ENCODE measurements around the gene QRFP.

QRFP gene

GRCh38 chr9:130933114-130934046 is 36.8 kb upstream of the QRFP start:
- no peak for DNase-seq

DNA sequence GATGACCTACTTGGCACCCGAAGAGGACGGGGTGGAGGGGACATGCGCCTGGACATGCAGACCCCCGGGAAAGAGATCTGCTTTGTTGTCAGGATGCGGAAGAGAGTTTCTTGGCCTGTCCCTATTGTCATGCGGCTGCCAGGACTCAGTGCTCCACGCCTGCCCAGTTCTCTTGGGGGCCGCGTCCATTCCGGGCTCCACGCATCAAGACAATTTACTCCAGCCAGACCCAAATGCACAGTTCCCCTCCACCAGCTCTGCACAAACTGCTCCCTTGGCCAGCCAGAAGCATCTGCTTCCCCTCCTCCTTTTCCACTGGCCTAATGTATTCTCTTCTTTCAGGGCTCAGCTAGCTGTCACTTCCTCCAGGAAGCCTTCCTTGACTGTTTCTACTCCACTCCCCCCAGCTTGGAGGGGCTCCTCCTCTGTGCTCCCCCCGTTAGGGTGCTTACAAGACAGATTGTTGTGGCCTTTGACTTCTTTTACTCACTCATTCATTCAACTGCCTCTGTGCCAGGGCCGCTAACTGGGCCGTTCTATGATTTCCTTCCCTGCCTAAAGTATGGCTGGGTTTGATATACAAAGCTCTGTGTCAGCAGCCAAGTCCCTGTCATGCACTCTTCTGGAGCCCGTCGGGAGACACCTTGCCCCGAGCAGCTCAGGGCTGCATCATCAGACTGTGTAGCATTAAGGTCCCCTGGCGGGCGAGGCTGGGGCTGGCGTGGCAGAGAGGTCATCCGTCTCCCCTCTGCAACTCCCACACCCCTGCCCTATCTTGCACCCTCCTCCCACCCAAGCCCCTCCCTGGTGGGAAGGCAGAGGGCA is 35.9 kb upstream of the QRFP start:
- DNase-seq: no peak

DNA sequence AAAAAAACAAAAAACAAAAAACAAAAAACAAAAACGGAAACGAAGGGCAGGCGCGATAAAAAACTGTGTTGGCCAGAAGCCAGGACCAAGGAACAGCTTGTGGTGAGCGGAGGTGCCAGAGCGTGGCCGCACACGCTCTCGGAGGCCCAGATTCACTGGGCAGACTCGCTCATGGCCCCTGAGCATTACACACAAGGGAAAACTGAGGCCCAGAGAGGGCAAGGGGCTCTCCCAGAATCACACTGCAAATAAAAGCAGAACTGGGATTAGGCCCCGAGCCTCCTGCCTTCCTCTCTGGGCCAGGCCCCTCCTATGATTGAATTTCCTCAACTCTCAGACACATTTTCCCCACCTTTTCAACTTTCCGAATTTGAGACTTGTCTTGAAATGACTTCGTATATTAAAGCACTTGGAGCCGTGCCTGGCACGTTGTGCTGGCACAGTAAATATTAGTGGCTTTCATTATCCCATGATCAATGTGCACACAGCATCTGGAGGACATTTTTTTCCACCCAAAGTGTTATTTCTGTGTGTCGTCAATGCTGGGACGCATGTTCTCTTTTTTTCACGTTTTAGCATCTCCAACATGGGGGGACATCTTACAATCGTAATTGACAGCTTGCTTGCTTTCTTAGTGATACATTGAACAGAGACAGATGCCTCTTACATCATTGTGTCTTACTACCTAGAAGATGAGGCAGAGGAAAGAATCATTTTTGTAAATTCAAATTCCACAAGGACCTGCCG is 35.1 kb upstream of the QRFP start:
- no peak for DNase-seq

- no peak for DNase-seq
Observed at GRCh38 chr9:130930804-130931349, 34.3 kb upstream of the QRFP start.

GRCh38 chr9:130930132-130930803 is 33.7 kb upstream of the QRFP start:
- no peak for DNase-seq

- no peak for DNase-seq
Observed at GRCh38 chr9:130929571-130930038, 33.0 kb upstream of the QRFP start.

GRCh38 chr9:130927995-130928900 is 31.6 kb upstream of the QRFP start:
- DNase-seq: no peak

DNA sequence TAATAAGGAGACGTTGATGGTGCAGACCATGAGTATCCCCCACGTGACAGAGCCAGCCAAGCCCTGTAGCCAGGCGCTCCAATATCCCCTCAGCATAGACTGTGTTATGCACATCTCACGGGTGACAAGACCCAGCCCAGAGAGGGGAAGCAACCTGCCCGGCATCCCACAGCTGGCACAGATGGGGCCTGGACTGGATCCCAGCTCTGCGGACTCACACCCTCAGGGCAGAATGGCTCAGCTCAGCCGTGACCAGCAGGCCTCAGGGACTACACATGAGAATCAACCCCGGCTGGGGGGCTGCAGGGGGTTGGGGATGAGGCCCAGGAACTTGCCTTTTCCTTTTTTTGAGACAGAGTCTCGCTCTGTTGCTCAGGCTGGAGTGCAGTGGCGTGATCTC is 30.7 kb upstream of the QRFP start:
- no peak for DNase-seq

GRCh38 chr9:130925050-130925678 is 28.6 kb upstream of the QRFP start:
- no peak for DNase-seq

DNA sequence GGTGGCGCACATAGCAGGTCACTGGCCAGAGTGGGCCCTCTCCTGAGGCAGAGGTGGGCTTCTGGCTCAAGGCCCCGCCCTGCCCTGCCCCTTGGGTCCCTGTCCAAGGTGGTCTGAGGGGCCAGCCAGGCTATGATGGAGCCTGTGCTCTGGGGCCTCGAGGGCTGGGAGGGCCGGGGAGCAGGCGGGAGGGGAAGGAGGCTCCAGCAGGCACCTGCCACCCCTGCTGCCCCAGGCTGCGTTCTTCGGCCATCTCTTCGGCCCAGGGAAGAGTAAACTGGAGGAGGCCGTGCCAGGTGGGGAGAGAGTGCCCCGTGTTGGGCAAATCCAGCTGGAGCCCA is 27.8 kb upstream of the QRFP start:
- no peak for DNase-seq

DNA sequence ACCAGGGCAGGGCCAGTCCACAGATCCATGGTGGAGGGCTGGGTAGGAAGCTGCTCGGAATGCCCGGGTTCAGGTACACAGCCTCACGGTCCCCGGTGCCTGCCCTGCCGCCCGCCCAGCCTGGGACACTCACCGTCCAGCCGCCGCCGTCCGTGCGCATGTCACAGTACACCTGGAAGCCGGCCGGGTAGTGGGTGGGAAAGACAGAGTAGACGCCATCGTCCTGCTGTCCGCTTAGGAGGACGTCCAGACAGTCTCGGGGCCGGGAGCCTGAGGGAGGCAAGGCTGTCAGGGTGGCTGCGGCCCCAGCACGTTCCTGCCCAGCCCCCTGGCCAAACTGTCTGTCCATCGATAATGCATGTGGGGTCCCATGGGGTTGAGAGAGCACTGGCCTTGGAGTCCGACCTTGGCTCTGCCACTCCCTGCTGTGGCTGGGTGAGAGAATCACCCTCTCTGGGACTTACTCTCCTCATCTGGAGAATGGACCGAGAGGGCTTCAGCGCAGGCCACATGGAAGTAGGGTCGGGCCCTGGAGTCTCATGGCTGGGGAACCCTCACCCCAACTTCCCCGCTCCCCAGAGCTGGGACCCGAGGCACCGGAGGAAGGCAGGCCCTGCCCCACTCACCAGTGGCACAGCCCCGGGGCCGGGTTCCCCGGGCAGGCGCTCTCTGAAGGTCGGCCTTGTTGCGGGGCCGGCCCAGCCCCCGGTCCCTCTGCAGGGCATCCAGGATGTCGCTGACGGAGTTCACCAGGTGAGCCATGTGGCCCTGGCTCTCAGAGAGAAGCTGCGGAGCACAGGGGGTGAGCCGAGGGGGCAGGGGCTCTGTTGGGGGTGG is 27.2 kb upstream of the QRFP start:
- no peak for DNase-seq

DNA sequence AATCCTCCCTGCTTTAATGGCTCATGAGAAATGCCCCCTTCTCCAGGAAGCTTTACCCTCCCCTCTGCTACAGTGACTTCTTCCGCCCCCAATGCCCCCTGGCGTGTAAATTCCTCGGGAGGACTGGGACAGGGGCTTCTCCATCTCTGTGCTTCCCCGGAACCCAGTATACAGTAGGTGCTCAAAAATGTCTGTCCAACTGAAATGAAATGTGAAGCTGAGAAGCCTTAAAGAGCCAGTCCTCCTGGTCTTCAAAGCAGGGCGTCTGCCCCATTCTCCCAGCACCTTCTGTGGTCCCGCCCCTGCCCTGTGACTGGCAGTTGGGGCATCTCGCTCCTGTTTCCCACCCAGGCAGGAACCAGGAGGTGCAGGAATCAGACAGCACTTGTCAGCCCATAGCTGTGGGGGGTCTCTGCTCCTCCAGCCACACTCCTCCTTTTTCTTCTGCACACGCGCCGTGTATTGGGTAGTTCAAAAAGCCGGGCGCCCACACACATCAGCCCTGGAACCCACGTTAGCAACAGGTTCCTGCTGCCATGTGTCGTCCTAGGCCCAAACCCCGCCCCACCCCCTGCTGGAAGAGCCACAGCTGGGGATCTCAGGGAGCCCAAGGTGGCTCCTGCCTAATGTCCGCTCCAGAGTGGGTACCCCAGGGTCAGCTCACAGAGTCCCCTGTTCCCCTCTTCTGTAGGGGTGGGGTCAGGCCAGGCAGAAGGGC is 26.4 kb upstream of the QRFP start:
- DNase-seq: no peak

GRCh38 chr9:130921989-130922892 is 25.6 kb upstream of the QRFP start:
- DNase-seq: no peak

DNA sequence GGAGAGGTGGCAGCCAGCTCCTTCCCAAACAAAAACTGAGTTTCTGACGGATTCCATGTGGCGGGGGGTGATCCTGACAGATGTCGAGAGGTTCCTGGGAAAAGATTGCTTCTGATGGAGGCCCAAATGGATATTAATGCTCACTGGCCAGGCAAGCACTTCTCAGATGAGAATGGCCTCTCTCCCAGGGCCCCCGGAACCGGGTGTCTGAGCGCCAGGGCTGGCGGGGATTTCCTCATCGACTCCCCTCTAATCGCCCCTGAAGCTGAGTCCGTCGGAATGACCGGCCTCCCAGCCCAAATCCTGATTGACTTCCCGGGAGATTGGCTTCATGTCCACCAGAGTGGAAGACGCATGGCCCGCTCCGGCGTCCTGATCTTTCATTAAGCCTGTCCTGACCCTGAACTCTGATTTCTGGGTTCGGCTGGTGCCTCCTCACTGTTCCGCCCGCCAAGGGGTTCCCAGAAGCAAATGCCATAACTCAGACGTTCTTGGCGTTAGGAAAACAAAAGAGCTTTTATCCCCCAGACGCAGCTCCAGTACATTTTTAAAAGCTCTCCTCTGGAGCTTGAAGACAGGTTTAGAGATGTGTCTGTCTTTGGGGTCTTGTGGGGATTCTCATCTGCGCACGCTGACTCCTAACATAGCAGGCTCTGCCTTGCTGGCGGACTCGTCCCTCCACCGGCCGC is 24.8 kb upstream of the QRFP start:
- no peak for DNase-seq

DNA sequence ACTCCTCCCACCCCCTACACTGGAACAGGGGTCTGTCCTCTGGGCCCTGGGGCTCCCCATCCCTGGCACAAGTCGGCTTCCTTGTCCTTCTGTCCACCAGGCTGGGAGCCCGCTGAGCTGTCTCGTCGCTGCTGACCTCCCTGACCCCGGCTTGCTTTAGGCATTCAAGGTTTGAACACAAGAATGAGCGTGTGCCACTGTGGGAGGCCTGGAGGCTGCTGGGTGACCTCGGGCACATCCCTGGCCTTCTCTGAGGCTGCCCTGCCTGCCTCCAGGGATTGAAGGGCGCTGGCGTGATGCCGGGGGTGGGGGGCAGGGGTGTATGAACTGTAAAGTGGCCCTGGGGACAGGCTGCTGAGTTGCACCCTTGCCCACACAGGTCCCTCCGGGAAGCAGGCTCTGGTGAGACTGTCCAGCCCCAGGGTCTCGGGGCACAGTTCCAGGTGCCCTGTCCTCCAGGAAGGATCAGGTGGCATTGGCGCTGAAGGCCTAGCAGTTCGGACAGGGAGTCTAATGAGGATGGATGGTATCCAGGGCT is 24.2 kb upstream of the QRFP start:
- no peak for DNase-seq

DNA sequence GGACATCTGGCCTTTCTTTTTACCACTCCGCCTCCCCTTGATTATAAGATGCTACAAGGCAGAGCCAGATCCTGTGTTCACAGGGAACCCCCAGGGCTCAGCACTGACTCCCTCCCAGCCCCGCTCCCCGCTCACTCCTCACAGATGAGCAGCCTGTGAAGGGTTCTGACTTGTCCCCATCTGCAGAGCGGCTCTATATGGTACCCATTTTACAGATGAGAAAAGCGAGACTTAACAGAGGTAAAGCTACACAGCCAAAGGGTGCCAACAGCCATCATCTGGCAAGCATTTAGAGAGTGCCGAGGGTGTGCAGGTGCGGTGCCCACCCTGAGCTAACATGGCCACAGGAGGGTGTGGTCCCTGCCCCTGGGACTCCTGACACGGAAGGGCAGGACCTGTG is 23.6 kb upstream of the QRFP start:
- DNase-seq: no peak

- no peak for DNase-seq
Observed at GRCh38 chr9:130919559-130920145, 23.0 kb upstream of the QRFP start.
